G401.6 (cell line): ENCODE measurements around the gene NOSIP.

Experiments
- FAIRE-seq: peaks from 2 replicates; lab custom pipeline; 2012; peaks lifted over from hg19 to GRCh38; lab: Jason Lieb, UNC

The NOSIP gene

GRCh38 chr19:49594993-49595818 lies 14.8 kb upstream of the NOSIP start:
- no peak for FAIRE-seq

DNA sequence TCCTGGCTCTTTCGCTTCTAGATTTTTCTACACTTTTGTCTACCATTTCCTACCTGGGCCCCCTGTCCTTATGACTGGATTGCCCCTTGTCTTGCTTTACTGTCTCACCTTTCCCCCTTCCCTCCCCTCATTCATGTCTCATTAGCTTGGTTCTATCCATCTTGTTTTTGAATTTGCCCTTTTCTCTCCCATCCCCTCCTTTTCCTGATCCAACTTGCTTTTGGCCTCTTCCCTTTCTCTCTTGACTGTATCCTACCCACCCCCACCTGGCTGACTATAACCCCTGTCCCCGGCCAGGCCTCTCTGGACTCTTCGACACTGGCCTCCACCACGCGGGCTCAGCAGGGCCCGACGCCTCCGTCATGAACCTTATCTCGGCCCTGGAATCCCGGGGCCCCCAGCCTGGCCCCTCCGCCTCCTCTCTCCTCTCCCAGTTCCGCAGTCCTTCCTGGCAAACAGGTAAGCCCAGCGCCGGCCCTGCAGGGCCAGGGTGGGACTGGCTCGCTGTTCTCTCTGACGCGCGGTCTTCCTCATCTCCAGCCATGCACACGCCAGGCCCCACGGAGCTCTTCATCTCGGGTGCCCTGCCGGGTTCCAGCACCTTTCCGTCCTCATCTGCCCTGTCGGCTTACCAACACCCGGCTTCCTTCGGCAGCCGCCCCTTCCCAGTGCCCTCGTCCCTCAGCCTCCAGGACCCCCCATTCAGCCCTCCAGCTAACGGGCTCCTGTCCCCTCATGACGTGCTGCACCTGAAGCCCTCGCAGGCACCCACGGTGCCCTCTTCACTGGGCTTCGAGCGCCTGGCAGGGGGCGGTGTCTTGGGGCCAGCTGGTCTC lies 14.0 kb upstream of the NOSIP start:
- FAIRE-seq = no peak

- FAIRE-seq = peak; percentile 97
Observed at GRCh38 chr19:49593233-49594113, 13.1 kb upstream of the NOSIP start.

- FAIRE-seq = no peak
Observed at GRCh38 chr19:49592486-49593232, 12.3 kb upstream of the NOSIP start.

DNA sequence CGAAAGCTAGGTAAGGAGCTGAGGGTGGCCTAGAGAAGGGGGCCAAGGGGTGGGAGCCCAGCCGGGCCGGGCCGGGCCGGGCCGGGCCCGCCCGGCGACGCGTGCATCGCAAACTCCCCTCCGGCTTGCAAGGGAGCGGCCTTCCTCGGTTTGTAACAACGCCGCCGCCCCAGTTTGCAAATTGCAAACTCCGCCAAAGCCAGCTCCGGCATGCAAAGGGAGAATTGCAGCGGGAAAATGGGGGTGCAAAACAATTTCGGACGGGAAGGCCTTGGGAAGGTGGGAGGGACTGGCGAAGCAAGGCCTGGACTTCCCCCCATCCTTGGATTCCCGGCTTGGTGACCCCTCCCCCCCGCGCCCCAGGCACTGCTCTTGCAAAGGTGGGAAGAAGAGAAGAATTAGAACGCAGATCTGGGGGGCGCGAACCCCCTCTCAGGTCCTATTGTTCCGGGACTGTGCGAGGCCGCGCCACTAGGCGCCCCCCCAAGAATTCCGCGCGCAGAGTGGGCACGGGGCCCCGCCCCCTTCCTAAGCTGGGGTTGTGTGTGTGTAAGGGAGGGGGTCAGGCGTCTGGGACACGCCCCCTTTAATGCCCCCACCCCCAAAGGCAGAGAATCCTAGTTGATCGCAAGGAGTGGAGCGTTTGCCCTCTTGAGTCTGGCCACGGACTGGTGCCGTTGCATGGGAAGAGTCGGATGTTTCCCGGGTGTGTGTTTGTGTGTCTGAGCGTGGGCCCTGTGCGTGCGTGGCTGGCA lies 11.6 kb upstream of the NOSIP start:
- FAIRE-seq = no peak

DNA sequence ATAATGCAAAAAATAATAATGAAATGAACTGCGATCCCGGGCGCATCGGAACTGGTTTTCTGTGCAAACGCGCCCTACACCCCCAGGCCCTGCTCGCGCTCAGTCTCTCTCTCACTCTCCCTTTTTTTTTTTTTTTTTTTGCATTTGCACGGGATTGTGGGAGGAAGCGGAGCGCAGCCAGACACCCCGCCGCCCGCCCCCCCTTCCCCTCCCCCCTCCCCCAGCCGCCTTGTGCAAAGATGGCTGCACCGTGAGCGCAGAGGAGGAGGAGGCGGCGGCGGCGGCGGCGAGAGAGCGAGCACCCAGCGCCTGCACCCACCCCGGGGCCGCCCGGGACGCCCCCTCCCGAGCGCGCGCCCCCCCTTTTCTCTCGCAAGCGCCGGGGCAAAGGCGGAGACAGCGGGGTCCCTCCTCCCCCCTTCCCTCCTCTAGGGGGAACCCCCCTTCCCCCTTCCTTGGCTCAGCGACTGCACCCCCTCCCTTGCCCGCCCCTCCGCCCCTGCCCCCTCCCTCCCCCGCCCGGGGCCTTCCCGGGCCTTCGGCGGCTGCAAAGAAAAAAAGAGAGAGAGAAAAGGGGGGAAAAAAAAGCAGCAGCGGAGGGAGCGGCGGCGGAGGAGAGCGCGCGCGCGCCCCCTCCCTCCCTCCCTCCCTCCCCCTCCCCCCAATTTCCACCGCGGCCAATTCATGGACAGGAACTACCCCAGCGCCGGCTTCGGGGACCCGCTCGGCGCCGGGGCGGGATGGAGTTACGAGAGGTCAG lies 10.8 kb upstream of the NOSIP start, which contains the start of gene PRR12:
Gene PRR12 (plus strand): TSS at position 212 of the 760 bp plus-strand sequence. CDS start 473 bp downstream, at position 685.
- FAIRE-seq = no peak

DNA sequence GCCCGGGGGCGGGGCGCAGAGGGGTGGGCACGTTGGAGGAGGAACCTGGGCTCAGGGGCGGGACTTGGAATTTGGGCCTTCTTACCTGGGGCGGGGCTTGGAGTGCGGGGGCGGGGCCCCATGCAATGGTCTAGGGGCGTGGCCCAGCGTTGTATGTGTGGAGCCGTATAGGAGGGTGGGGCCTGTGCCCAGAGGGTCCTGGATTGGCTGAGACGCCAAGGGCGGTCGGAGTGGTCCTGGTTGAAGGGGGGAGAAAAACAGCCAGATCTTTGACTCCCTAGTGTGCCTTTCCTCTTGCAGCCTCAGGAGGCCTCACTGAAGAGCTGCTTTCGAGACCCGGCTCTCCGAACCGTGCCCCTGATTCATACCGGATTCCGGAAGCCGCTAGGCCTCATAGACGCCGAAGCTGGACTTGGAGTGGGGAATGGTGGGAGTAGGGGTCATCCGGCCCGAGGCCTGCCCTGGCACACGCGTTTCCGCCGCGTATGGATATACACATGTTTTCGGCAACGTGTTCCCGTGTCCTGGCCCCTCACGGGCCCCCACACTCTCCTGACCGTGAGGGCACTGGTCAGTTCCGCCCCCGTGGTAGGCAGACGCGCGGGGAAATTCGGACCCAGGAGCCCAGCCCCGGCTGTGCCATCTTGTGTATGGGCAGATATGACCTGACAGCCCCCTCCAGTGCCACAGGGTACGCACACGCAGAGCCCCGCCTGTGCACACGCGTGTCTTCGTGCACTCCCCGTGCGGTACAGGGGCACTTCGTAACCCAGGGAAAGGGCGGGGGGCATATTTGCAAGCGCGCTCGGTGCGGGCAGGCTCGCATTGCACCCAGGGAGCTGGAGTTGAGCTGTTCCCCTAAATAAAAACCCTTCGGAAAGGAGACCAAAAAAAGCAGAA lies 10.0 kb upstream of the NOSIP start:
- peak; percentile 97 for FAIRE-seq

DNA sequence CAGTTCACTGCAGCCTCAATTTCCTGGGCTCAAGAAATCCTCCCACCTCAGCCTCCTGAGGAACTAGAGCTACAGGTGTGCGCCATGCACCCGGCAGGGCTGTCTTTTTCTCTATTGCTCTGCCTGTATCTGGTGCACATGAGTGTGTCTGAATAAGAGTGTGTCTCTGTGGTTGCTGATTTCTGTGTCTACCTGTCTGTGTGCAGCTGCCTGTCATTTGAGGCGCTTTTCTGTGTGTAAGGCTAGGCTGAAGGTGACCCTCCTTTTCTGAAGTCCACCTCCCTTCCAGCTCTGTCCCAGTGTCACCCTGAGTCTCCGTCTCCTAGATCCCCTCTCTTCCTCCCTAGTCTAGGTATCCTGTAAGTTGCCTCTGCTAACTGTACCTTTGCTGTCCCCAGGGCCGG lies 9.1 kb upstream of the NOSIP start:
- no peak for FAIRE-seq

- FAIRE-seq = no peak
Observed at GRCh38 chr19:49588365-49589122, 8.2 kb upstream of the NOSIP start.

DNA sequence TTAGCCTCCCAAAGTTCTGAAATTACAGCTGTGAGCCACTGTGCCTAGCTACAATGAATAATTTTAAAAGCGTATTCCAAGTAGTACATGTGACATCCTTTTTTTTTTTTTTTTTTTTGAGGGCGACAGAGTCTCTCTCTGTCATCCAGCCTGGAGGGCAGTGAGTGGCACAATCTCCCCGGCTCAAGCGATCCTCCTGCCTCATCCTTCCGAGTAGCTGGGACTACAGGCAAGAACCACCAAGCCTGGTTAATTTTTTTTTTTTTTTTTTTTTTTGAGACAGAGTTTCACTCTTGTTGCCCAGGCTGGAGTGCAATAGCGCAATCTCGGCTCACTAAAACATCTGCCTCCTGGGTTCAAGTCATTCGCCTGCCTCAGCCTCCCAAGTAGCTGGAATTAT lies 6.9 kb upstream of the NOSIP start:
- FAIRE-seq = no peak

DNA sequence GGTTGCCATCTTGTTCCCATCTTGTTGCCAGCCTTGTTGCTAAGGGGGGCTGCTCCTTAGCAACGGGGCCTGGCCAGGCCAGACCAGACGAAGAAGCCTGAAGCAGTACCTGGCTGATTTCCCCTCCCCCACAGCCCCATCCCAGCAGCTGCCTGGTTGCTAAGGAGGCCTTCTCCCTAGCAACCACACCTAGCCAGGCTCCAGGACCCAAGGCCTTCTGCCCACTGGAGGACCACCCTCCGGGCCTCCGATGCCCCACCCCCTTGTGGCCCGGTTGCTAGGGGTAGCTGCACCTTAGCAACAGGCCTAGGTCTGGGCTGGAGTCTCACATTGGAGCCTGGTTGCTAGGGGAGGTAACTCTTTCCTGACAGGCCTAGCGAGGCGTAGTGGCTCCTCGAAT lies 4.7 kb upstream of the NOSIP start:
- FAIRE-seq = no peak

- no peak for FAIRE-seq
Observed at GRCh38 chr19:49583239-49583638, 2.9 kb upstream of the NOSIP start.

DNA sequence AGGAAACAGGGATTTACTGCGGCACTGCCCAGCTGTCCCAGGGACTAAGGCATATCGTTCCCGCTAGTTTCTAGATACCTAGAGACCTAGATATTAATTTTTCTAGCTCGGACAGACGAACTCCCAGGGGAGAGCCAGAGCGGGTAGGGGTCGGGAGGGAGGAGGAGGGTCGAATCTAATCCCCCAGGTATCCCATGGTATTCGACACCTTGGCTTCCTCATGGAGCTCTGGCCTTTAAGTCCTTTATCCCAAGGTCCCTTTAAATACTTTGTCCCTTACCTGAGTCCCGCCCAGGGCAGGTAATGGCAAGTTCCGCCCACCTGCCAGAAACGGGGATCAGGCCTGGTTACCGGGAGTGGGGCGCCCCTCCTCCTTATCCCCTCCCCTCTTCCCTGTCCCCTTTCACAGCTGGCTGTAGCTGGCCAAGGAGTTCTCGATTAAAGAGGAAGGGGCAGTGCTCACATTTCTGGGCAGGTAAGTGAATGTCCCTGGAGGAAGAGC lies 702 bp upstream of the NOSIP start, which contains the start of gene PRRG2:
Gene PRRG2 (plus strand): TSS at position 310 of the 502 bp plus-strand sequence. CDS start 1,904 bp downstream, outside the sequence.
- no peak for FAIRE-seq

GRCh38 chr19:49579947-49580263 lies 451 bp downstream of the NOSIP start:
- no peak for FAIRE-seq

GRCh38 chr19:49579193-49579592 lies 1.2 kb downstream of the NOSIP start:
- no peak for FAIRE-seq

- no peak for FAIRE-seq
Observed at GRCh38 chr19:49574206-49574755, 6.1 kb downstream of the NOSIP start.

DNA sequence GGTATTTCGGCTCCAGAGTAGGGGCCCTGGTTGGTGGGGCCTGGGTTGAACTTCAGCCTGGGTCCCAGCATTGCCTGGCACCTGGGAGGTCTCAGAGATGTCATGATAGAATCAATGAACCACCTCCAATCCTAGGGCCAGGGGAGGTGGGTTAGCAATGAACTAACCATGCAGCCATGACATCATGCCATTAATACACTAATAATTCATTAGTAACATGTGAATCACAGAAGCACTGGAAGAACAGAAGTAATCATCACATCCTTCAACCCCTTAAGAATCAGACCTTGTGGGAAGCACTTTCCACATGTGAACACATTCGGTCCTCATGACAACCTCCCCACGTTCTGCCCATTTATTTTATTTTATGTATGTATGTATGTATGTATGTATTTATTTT lies 6.9 kb downstream of the NOSIP start:
- no peak for FAIRE-seq

DNA sequence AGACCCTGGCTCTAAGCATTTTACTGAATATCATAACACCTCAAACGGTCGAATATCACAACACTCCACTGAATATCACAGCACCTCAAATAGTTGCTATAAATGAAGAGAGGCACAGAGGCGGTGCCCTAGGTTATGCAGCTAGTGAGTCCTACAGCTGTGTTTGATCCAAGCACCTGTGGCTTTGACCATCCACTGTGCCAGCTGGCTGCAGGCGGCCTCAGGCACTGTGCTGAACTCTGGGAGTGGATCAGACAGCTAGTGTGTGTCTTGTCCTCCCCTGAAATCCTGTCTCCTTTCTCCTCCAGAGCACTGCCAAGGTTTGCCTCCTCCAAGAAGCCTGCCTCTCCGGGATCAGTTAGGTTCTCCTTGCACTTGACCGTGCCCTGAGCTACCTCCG lies 7.3 kb downstream of the NOSIP start:
- no peak for FAIRE-seq
